GM12878 (cell line): Measurements from ENCODE around the gene DIS3L2. TPM values are rescaled to one million over a fixed set of nuclear protein-coding genes. Genes with fewer than 3 reads are reported as not detected.

Experiments
- BMI1 ChIP-seq: fragments of 450-650 bp; IDR thresholded peaks from 2 replicates; pipeline ENCODE4 v1.6.1; 2016; ENCODE audit warnings: mild to moderate bottlenecking, moderate library complexity, borderline replicate concordance
- CREM ChIP-seq: IDR thresholded peaks from 2 replicates; pipeline ENCODE4 v1.6.1; 2014; ENCODE audit warnings: antibody characterized with exemption, low read depth
- CTCF ChIP-seq, 3 experiments: IDR thresholded peaks in 2 of 3; conservative IDR thresholded peaks in 1 of 3; 2 replicates each; pipeline ENCODE4 v1.5.1; 2011; ENCODE audit warnings: low read depth in 3 of 3, low read length in 3 of 3, mild to moderate bottlenecking in 3 of 3, control low read depth in 2 of 3, moderate library complexity in 2 of 3, inconsistent platforms in 1 of 3, mixed read lengths in 1 of 3; ENCODE audit not compliant: control insufficient read depth in 2 of 3, insufficient read depth in 1 of 3; ENCODE audit errors: extremely low read depth in 1 of 3
- IRF4 ChIP-seq: IDR thresholded peaks from 2 replicates; pipeline ENCODE4 v1.6.1; 2011; ENCODE audit warnings: low read depth, low read length
- KLF5 ChIP-seq: fragments of 450-650 bp; IDR thresholded peaks from 2 replicates; pipeline ENCODE4 v1.6.1; 2014; ENCODE audit warnings: mild to moderate bottlenecking; ENCODE audit not compliant: partially characterized antibody
- NBN ChIP-seq: fragments of 450-650 bp; IDR thresholded peaks from 2 replicates; pipeline ENCODE4 v1.6.1; 2016
- NFYB ChIP-seq: IDR thresholded peaks from 2 replicates; pipeline ENCODE4 v1.6.1; 2011; ENCODE audit warnings: low read depth, mild to moderate bottlenecking, low read length, improper control_type of control experiment, moderate library complexity; ENCODE audit not compliant: insufficient read depth
- PKNOX1 ChIP-seq: fragments of 450-650 bp; IDR thresholded peaks from 2 replicates; pipeline ENCODE4 v1.6.1; 2016; ENCODE audit warnings: mild to moderate bottlenecking
- RBBP5 ChIP-seq: fragments of 200-600 bp; sonication (generic); conservative IDR thresholded peaks from 2 replicates; pipeline ENCODE4 v1.6.1; 2016
- ZNF24 ChIP-seq: fragments of 450-650 bp; IDR thresholded peaks from 2 replicates; pipeline ENCODE4 v1.6.1; 2017; ENCODE audit warnings: antibody characterized with exemption, mild to moderate bottlenecking
- ZSCAN29 ChIP-seq: fragments of 450-650 bp; IDR thresholded peaks from 2 replicates; pipeline ENCODE4 v1.6.1; 2017; ENCODE audit warnings: mild to moderate bottlenecking, moderate library complexity
- polyA plus RNA-seq, 11 experiments: library from polyadenylated mRNA; depleted of rRNA in 4 of 11; unstranded in 6 of 11; stranded (reverse) in 5 of 11; fragments of >200 nt; fragmentation: Nextera tagmentation in 4 of 11; fragmentation: Illumina TruSeq in 1 of 11; extraction: Ambion mirVana in 4 of 11; extraction: Trizol in 1 of 11; gene quantifications; 1 replicate in 1 of 11; 2 replicates in 10 of 11; pipeline versions ENCODE4 v1.2.1 to v1.2.3, GENCODE V29; 2011 to 2016; ENCODE audit warnings: inconsistent platforms in 2 of 11, missing spikeins in 2 of 11, low read depth in 1 of 11
- total RNA-seq, 4 experiments: library from RNA; depleted of rRNA in 3 of 4; stranded (reverse); fragments of >200 nt in 3 of 4; fragmentation: Illumina TruSeq in 1 of 4; extraction: Trizol in 1 of 4; gene quantifications; 2 replicates each; pipeline versions ENCODE4 v1.2.1 to v1.2.3, GENCODE V29; 2013 to 2021
- TF ChIP-seq, protein P1 (sequence below): fragments of 450-650 bp; formaldehyde crosslinking; IDR thresholded peaks from 2 replicates; pipeline ENCODE4 v1.4.0; 2022; ENCODE audit warnings: mild to moderate bottlenecking, moderate library complexity

The DIS3L2 gene
- total and polyA plus RNA-seq, 10 of the 15 experiments (the other 5 are each of a cell fraction or from before 2014, with no cell fraction given): 3.5 to 27.1 (median 16.0) TPM

GRCh38 chr2:232006253-232006652 is 44.7 kb downstream of the DIS3L2 start (continued):
- TF ChIP-seq NFYB: no peak
- no peak for TF ChIP-seq BMI1
- TF ChIP-seq CREM: no peak
- TF ChIP-seq, protein P1, sequence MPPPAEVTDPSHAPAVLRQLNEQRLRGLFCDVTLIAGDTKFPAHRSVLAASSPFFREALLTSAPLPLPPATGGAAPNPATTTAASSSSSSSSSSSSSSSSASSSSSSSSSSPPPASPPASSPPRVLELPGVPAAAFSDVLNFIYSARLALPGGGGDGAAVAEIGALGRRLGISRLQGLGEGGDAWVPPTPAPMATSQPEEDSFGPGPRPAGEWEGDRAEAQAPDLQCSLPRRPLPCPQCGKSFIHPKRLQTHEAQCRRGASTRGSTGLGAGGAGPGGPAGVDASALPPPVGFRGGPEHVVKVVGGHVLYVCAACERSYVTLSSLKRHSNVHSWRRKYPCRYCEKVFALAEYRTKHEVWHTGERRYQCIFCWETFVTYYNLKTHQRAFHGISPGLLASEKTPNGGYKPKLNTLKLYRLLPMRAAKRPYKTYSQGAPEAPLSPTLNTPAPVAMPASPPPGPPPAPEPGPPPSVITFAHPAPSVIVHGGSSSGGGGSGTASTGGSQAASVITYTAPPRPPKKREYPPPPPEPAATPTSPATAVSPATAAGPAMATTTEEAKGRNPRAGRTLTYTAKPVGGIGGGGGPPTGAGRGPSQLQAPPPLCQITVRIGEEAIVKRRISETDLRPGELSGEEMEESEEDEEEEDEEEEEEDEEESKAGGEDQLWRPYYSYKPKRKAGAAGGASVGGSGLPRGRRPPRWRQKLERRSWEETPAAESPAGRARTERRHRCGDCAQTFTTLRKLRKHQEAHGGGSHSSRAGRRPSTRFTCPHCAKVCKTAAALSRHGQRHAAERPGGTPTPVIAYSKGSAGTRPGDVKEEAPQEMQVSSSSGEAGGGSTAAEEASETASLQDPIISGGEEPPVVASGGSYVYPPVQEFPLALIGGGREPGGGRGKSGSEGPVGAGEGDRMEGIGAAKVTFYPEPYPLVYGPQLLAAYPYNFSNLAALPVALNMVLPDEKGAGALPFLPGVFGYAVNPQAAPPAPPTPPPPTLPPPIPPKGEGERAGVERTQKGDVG (CRISPR knock-in tag): no peak
- no peak for TF ChIP-seq RBBP5
- TF ChIP-seq PKNOX1: no peak
- TF ChIP-seq KLF5: no peak
- no peak for TF ChIP-seq IRF4
- TF ChIP-seq NBN: no peak
- TF ChIP-seq ZSCAN29: no peak
- TF ChIP-seq CTCF (IDR thresholded peaks at IDR 0.05 in 2 of 3, conservative IDR thresholded peaks at IDR 0.05 in 1 of 3; ENCODE audit: control insufficient read depth in 2 of 3, extremely low read depth in 1 of 3, insufficient read depth in 1 of 3, low read depth in 3 of 3, low read length in 3 of 3): no peak
- no peak for TF ChIP-seq ZNF24
